NCI-H1105 treated with DMSO at 0.1 percent for 48 hours (cell line): Measurements from ENCODE around the gene MAEA.

ENCODE experiments used
- DNase-seq: peaks from one replicate; lab custom pipeline; 2025; lab: John Stamatoyannopoulos, UW

Gene MAEA

GRCh38 chr4:1380368-1381151, 90.9 kb downstream of the MAEA start:
- no peak for DNase-seq

- no peak for DNase-seq
Observed at GRCh38 chr4:1381181-1381621, 91.5 kb downstream of the MAEA start.

GRCh38 chr4:1381944-1382541, 92.4 kb downstream of the MAEA start:
- DNase-seq: no peak

- no peak for DNase-seq
Observed at GRCh38 chr4:1382776-1383727, 93.4 kb downstream of the MAEA start.

DNA sequence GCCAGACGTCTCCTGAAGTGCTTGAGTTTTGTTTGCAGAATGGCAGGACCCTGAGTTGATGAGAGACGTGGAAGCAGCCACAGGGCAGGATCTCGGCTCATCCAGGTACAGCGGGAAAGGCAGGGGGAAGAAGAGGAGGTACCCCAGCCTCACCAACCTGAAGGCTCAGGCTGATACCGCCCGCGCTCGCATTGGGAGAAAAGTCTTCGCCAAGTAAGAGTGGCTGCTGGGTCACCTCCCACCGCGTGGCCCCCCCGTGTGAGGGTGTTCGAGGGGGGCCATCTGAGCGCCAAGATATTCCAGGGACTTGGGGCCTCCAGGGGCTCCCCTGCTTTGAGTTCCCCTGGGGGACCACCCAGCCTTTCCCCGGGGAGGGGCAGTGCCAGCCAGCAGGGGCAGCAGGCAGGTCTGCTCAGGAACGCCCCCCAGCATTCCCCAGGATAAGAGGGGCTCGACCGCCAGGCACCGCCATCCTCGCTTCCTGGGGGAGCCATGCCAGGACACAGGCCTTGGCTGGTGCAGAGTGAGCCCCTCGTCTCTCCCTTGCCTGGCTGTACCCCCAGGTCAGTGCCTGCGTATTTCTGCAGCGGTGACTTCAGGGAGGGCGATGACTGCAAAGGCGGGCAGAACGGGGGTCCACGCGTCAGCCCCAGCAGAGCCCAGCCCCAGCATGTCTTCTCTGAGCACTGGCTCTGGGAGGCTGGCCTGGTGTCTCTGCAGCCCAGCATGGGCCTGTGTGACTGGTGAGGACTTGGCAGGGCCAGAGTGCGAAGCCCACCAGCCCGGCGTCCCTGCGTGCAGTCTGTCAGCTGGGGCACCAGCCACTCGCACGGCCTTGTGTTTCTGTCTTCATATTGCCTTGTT, 94.3 kb downstream of the MAEA start:
- DNase-seq: no peak

- no peak for DNase-seq
Observed at GRCh38 chr4:1384675-1385372, 95.1 kb downstream of the MAEA start.

DNA sequence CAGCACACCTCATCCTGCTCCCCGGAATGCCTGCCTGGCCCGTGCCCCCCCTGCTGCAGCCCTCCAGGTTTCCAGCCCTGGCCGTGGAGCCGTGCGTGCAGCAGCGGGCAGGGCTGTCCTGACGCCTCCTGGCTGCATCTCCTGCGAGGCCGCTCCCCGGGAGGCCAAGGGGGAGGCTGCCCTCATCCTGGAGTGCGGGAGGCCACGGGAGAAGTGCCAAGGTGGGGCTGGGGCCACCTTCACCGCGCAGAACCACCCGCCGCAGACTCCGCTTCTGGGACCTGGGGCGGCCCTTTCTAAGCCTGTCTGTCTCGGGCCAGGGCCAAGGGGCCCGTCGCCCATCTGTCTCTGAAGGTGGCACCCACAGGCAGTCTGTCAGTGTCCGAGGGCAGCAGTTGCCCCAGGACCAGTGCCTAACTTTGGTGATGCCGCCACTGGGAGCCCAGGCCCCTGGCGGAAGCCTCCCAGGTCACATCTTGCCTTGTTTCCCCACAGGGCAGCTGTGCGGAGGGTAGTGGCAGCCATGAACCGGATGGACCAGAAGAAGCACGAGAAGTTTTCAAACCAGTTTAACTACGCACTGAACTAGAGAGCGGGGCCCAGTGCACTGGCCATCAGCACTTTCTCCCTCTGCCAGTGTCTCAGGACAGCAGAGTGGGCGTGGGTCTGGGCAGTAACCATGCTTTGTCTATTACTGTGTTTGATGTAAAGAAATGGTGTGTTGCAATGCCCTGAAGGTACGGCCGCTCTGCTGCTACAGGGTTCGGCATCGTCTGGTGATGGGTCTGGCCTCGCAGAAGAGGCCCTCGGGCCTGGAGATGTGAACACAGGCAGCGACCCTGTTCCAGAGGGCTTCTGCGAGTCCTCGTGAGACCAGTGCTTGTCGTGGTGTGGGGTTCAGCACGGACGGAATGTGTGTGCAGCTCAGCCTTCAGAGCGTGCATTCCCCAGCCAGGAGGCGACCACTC, 96.0 kb downstream of the MAEA start:
- DNase-seq: no peak
